K562 (cell line): ENCODE measurements around the gene GFOD1. TPM values are rescaled to one million over a fixed set of nuclear protein-coding genes. Genes with fewer than 3 reads are reported as not detected.

Experiments
- ATAC-seq: fragments of 200-7000 bp; cut with Tn5 transposase; 3 replicates; pipeline ENCODE4 v1.9.1; 2020; ENCODE audit warnings: moderate library complexity
- BruUV-seq: library from RNA; stranded (reverse); fragments of 400-500 nt; replicated peaks from 2 replicates; lab custom pipeline; 2021; lab: Mats Ljungman, UMichigan
- CTCF ChIA-PET: fragments of 300-600 bp; formaldehyde crosslinking; extraction: SDS; loops from one replicate; lab custom pipeline; 2021; ENCODE audit warnings: low intra/inter-chr PET ratio; lab: Yijun Ruan, JAX
- POLR2A ChIA-PET: fragments of 300-600, 350-650 bp; sonication (Branson Sonifier 250); formaldehyde crosslinking; extraction: SDS; loops from one replicate; lab custom pipeline; 2021; ENCODE audit warnings: antibody characterized with exemption, inconsistent platforms; lab: Yijun Ruan, JAX
- DNase-seq, 4 experiments: peaks; one replicate each; pipeline versions ENCODE4 v3.0.0 to v3.0.0-alpha.2; 2011 to 2018; ENCODE audit warnings: low spot score in 3 of 4, mixed read lengths in 3 of 4; ENCODE audit errors: extremely low read depth in 1 of 4
- FAIRE-seq: peaks from 2 replicates; lab custom pipeline; 2011; peaks lifted over from hg19 to GRCh38; lab: Jason Lieb, UNC
- H2AFZ ChIP-seq: 2 replicates; pipeline ENCODE4 v1.6.0; 2011; ENCODE audit warnings: low read depth, low read length, control low read depth, inconsistent platforms
- H3K27ac ChIP-seq: fragments of 200-600 bp; 3 replicates; pipeline ENCODE4 v1.8.0; 2011; ENCODE audit warnings: low read depth, mild to moderate bottlenecking, control low read depth, inconsistent platforms, low read length, moderate library complexity, mixed read lengths; ENCODE audit errors: extremely low read depth
- H3K27me3 ChIP-seq, 2 experiments: fragments of 300-600 bp in 1 of 2; 2 replicates in 1 of 2; 3 replicates in 1 of 2; pipeline versions ENCODE4 v1.6.0 to v1.8.0; 2011; ENCODE audit warnings: inconsistent platforms in 2 of 2, low read length in 2 of 2, mild to moderate bottlenecking in 1 of 2, mixed read lengths in 1 of 2, moderate library complexity in 1 of 2; ENCODE audit not compliant: control insufficient read depth in 2 of 2, insufficient read depth in 2 of 2
- H3K36me3 ChIP-seq: fragments of 300-600 bp; 3 replicates; pipeline ENCODE4 v1.8.0; 2011; ENCODE audit warnings: mild to moderate bottlenecking, low read length, inconsistent platforms; ENCODE audit not compliant: control insufficient read depth, insufficient read depth
- H3K4me1 ChIP-seq, 2 experiments: fragments of 200-600 bp in 1 of 2; replicated peaks in 1 of 2; 2 replicates in 1 of 2; 3 replicates in 1 of 2; pipeline versions ENCODE4 v1.5.1 to v1.8.0; 2011; ENCODE audit warnings: inconsistent platforms in 2 of 2, low read length in 2 of 2, mild to moderate bottlenecking in 1 of 2, mixed read lengths in 1 of 2, moderate library complexity in 1 of 2; ENCODE audit not compliant: control insufficient read depth in 2 of 2, insufficient read depth in 2 of 2
- H3K4me2 ChIP-seq: 2 replicates; pipeline ENCODE4 v1.6.1; 2011; ENCODE audit warnings: low read length, control low read depth, inconsistent platforms, mixed read lengths; ENCODE audit not compliant: insufficient read depth
- H3K4me3 ChIP-seq: fragments of 200-600 bp; sonication (generic), shearing (Covaris generic); 2 replicates; pipeline ENCODE4 v1.5.1; 2016; ENCODE audit warnings: control low read depth, inconsistent platforms
- H3K79me2 ChIP-seq: fragments of 200-600 bp; 3 replicates; pipeline ENCODE4 v1.8.0; 2011; ENCODE audit warnings: low read length, inconsistent platforms; ENCODE audit not compliant: control insufficient read depth, insufficient read depth
- H3K9ac ChIP-seq, 2 experiments: 2 replicates each; pipeline versions ENCODE4 v1.6.0 to v1.6.1; 2011; ENCODE audit warnings: low read depth in 2 of 2, low read length in 2 of 2, control low read depth in 1 of 2, inconsistent platforms in 1 of 2, mild to moderate bottlenecking in 1 of 2, mixed read lengths in 1 of 2; ENCODE audit not compliant: insufficient read depth in 1 of 2
- H3K9me1 ChIP-seq: one replicate; pipeline ENCODE4 v1.6.0; 2011; ENCODE audit warnings: inconsistent platforms, mild to moderate bottlenecking, low read length, moderate library complexity; ENCODE audit not compliant: control insufficient read depth, insufficient read depth
- H3K9me3 ChIP-seq: replicated peaks from 2 replicates; pipeline ENCODE4 v1.5.1; 2011; ENCODE audit warnings: low read depth, low read length, inconsistent platforms; ENCODE audit not compliant: control insufficient read depth, insufficient read depth
- H4K20me1 ChIP-seq: replicated peaks from 2 replicates; pipeline ENCODE4 v1.6.1; 2011; ENCODE audit warnings: low read length, inconsistent platforms, mixed read lengths; ENCODE audit not compliant: control insufficient read depth, insufficient read depth
- CEBPB ChIP-seq: fragments of 450-650 bp; IDR thresholded peaks from 2 replicates; pipeline ENCODE4 v1.6.1; 2016; ENCODE audit warnings: missing genetic modification characterization, missing compliant biosample characterization
- CEBPG ChIP-seq, 3 experiments: fragments of 200-800 bp in 1 of 3; sonication (Bioruptor generic) in 1 of 3; sonication (generic) in 1 of 3; formaldehyde crosslinking in 1 of 3; IDR thresholded peaks in 2 of 3; conservative IDR thresholded peaks in 1 of 3; 2 replicates each; pipeline versions ENCODE4 v1.6.1 to v1.8.0; 2016 to 2022; ENCODE audit warnings: missing compliant biosample characterization in 2 of 3, missing genetic modification characterization in 2 of 3, mild to moderate bottlenecking in 1 of 3, missing genetic modification reagents in 1 of 3
- DPF2 ChIP-seq: fragments of 450-650 bp; IDR thresholded peaks from 2 replicates; pipeline ENCODE4 v1.6.1; 2016
- FOSL1 ChIP-seq: fragments of 200-800 bp; sonication (Bioruptor generic); conservative IDR thresholded peaks from 2 replicates; pipeline ENCODE4 v1.6.1; 2016; ENCODE audit warnings: missing genetic modification characterization, missing compliant biosample characterization
- JUND ChIP-seq, 2 experiments: IDR thresholded peaks; 2 replicates in 1 of 2; 3 replicates in 1 of 2; pipeline ENCODE4 v1.6.1; 2011; ENCODE audit warnings: borderline replicate concordance in 2 of 2, low read depth in 2 of 2, low read length in 2 of 2, improper control_type of control experiment in 1 of 2, missing biosample characterization in 1 of 2, missing genetic modification characterization in 1 of 2, missing genetic modification reagents in 1 of 2
- L3MBTL2 ChIP-seq: fragments of 450-650 bp; IDR thresholded peaks from 2 replicates; pipeline ENCODE4 v1.6.1; 2016; ENCODE audit warnings: mild to moderate bottlenecking, moderate library complexity
- ZNF639 ChIP-seq, 2 experiments: fragments of 200-800 bp in 1 of 2; sonication (Bioruptor generic) in 1 of 2; sonication (generic) in 1 of 2; formaldehyde crosslinking in 1 of 2; IDR thresholded peaks in 1 of 2; conservative IDR thresholded peaks in 1 of 2; 2 replicates each; pipeline versions ENCODE4 v1.5.0 to v1.6.1; 2016 to 2020; ENCODE audit warnings: missing compliant biosample characterization in 1 of 2, missing genetic modification characterization in 1 of 2, missing genetic modification reagents in 1 of 2
- WGBS: fragments of 100-300 bp; shearing (Covaris generic); methylation state at CpG from one replicate; pipeline ENCODE4 v1.1.6; 2016; ENCODE audit warnings: low coverage, mixed read lengths; ENCODE audit not compliant: insufficient coverage; ENCODE audit errors: missing lambda C conversion rate; 5-methylcytosine and 5-hydroxymethylcytosine counted together
- in situ Hi-C: fragments of 300-500 bp; cut with MboI; formaldehyde crosslinking; loops from 4 replicates; pipeline ENCODE4 v1.15.0; 2018; ENCODE audit warnings: inconsistent platforms, mixed read lengths
- intact Hi-C: fragments of 100-400 bp; cut with micrococcal nuclease; formaldehyde crosslinking; loops from 2 replicates; pipeline ENCODE4 v1.14.2; 2022
- polyA plus RNA-seq, 8 experiments: library from polyadenylated mRNA; depleted of rRNA in 4 of 8; stranded (reverse) in 5 of 8; unstranded in 3 of 8; fragments of >200 nt; fragmentation: Nextera tagmentation in 2 of 8; fragmentation: Illumina TruSeq in 1 of 8; extraction: Ambion mirVana in 2 of 8; extraction: Trizol in 1 of 8; gene quantifications; 2 replicates each; pipeline versions ENCODE4 v1.2.1 to v1.2.3, GENCODE V29; 2011 to 2014; ENCODE audit warnings: inconsistent platforms in 1 of 8, missing spikeins in 1 of 8
- total RNA-seq, 7 experiments: library from RNA; depleted of rRNA in 6 of 7; stranded (reverse); fragments of >200 nt in 6 of 7; fragmentation: Illumina TruSeq in 2 of 7; extraction: Trizol in 2 of 7; gene quantifications; 2 replicates each; pipeline versions ENCODE4 v1.2.1 to v1.2.3, GENCODE V29; 2011 to 2021; ENCODE audit warnings: low replicate concordance in 1 of 7
- TF ChIP-seq, protein P1 (sequence below): fragments of 250-450 bp; sonication (Bioruptor Pico); IDR thresholded peaks from 2 replicates; pipeline ENCODE4 v1.4.0; 2020; ENCODE audit warnings: mild to moderate bottlenecking, moderate library complexity, borderline replicate concordance

Gene GFOD1
- total and polyA plus RNA-seq, 9 of the 15 experiments (the other 6 are each of a cell fraction or from before 2014, with no cell fraction given) = 3.8 to 12.0 (median 8.2) TPM

- no peaks in the 10 kb centered on the region; the same call in 1 of the 2 replicates for H3K9me3 ChIP-seq
- no peak overlapping the region for H3K4me3 ChIP-seq
- no peak overlapping the region for H3K9ac ChIP-seq
- ATAC-seq (0 out of 3 replicates have a peak, but pooled peaks have one; percentile 46), FAIRE-seq (no peak), DNase-seq (peak in 2 of 4 experiments; percentile 16 to 39)
- no peak overlapping the region for H3K4me2 ChIP-seq
- H3K27ac ChIP-seq = no peak overlapping the region
- H4K20me1 ChIP-seq = no peaks in the 10 kb centered on the region
- ChIA-PET CTCF (interaction anchor here (0.7 kb wide), 1 partner anchor 141 kb away, joined by 3 read pairs; no protein-coding TSS in a partner anchor), POLR2A (interaction anchor here (0.6 to 1.1 kb wide), 3 partner anchors 9 to 26 kb away, joined by 3 to 4 read pairs (median 3); no protein-coding TSS in a partner anchor)
- H3K4me1 ChIP-seq = peaks cover 3 to 15% of the 10 kb centered on the region in 2 experiments; a peak in 4 of 5 replicates
- H3K9me1 ChIP-seq = no peaks in the 10 kb centered on the region
- intact Hi-C loops = no loop called here
- H3K36me3 ChIP-seq = no peaks in the 10 kb centered on the region
- TF ChIP-seq L3MBTL2 (0 out of 2 replicates have a peak, but pooled peaks have one; percentile 18), CEBPB (tag) (peak; percentile 83), ZNF639 (CRISPR knock-in tag; conservative IDR thresholded peaks at IDR 0.05 in 1 of 2, IDR thresholded peaks at IDR 0.05 in 1 of 2) (no peak), CEBPG (CRISPR knock-in tag; IDR thresholded peaks at IDR 0.05) (no peak), CEBPG (tag; conservative IDR thresholded peaks at IDR 0.05 in 1 of 2, IDR thresholded peaks at IDR 0.05 in 1 of 2) (peak; percentile 59 to 68), JUND (IDR thresholded peaks at IDR 0.05; ENCODE audit: borderline replicate concordance, low read depth, low read length) (0 out of 2 replicates have a peak, but pooled peaks have one; percentile 50), JUND (tag; IDR thresholded peaks at IDR 0.05; ENCODE audit: borderline replicate concordance, low read depth, low read length) (no peak), DPF2 (no peak), FOSL1 (tag) (peak; percentile 70)
- TF ChIP-seq, protein P1, sequence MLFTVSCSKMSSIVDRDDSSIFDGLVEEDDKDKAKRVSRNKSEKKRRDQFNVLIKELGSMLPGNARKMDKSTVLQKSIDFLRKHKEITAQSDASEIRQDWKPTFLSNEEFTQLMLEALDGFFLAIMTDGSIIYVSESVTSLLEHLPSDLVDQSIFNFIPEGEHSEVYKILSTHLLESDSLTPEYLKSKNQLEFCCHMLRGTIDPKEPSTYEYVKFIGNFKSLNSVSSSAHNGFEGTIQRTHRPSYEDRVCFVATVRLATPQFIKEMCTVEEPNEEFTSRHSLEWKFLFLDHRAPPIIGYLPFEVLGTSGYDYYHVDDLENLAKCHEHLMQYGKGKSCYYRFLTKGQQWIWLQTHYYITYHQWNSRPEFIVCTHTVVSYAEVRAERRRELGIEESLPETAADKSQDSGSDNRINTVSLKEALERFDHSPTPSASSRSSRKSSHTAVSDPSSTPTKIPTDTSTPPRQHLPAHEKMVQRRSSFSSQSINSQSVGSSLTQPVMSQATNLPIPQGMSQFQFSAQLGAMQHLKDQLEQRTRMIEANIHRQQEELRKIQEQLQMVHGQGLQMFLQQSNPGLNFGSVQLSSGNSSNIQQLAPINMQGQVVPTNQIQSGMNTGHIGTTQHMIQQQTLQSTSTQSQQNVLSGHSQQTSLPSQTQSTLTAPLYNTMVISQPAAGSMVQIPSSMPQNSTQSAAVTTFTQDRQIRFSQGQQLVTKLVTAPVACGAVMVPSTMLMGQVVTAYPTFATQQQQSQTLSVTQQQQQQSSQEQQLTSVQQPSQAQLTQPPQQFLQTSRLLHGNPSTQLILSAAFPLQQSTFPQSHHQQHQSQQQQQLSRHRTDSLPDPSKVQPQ (CRISPR knock-in tag) = no peak
- in situ Hi-C loops = no loop called here
- no peak overlapping the region for H2AFZ ChIP-seq
- no peaks in the 10 kb centered on the region for H3K79me2 ChIP-seq
- BruUV-seq = no TSS peak
- no peaks in the 10 kb centered on the region for H3K27me3 ChIP-seq
- WGBS = 17% methylated on average over 5 of the region's 5 CpGs
These were observed 55.4 kb downstream of the GFOD1 start for GRCh38 chr6:13431861-13432465.
